ENCODE measurements around the gene LRRC4. TPM values are rescaled to one million over a fixed set of nuclear protein-coding genes. Genes with fewer than 3 reads are reported as not detected.

The LRRC4 gene
- total and polyA plus RNA-seq, 5 donors from 2014 or later = 0.06 TPM; not detected in 4

DNA sequence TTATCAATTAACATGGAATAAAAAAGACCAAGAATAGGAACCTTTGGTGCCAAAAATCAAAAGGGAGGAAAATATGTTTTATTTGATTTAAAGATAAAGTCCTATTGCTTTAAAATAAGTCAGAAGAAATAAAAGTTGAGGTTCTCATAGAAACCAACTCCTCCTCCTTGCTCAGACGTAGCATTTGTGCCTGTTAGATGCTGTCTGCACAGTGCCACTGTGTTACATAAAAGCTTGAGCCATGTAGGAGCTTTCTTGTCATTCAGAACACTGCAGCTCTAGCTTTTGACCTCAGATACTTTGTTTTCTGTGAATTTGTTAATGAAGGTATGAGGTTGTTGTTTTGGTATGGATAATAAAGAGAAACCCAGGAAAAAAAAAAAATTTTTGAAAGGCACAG is 50.3 kb downstream of the LRRC4 start:
- Histone ChIP-seq H3K4me1 (ENCODE audit: control insufficient read depth, insufficient read depth, low read length, poor library complexity, severe bottlenecking) (no peaks in the 10 kb centered on the region), H3K9me3 (ENCODE audit: control insufficient read depth in 2 of 2, low read length in 2 of 2) (peaks cover 8 to 12% of the 10 kb centered on the region in 2 experiments), H3K4me3 (ENCODE audit: low read depth, low read length) (no peak overlapping the region), H3K36me3 (ENCODE audit: control insufficient read depth, insufficient read depth, low read length) (peaks cover 18% of the 10 kb centered on the region), H3K27ac (ENCODE audit: insufficient read depth, low read length, poor library complexity, severe bottlenecking) (no peak overlapping the region), H3K27me3 (ENCODE audit: control insufficient read depth, insufficient read depth, low read length) (no peaks in the 10 kb centered on the region)
- H3K27me3 Mint-ChIP-seq = no peaks in the 10 kb centered on the region
- DNase-seq = no peak
- ATAC-seq (ENCODE audit: low read depth in 2 of 2) = no peak
- peaks cover 0 to 23% (median 9%) of the 10 kb centered on the region in 7 donors for H3K9me3 Mint-ChIP-seq
- peaks cover 7 to 23% (median 16%) of the 10 kb centered on the region in 4 donors for H3K4me1 Mint-ChIP-seq
- peaks cover 38% of the 10 kb centered on the region for H3K36me3 Mint-ChIP-seq
- H3K27ac Mint-ChIP-seq = no peak overlapping the region
- H3K4me3 Mint-ChIP-seq = no peak overlapping the region

DNA sequence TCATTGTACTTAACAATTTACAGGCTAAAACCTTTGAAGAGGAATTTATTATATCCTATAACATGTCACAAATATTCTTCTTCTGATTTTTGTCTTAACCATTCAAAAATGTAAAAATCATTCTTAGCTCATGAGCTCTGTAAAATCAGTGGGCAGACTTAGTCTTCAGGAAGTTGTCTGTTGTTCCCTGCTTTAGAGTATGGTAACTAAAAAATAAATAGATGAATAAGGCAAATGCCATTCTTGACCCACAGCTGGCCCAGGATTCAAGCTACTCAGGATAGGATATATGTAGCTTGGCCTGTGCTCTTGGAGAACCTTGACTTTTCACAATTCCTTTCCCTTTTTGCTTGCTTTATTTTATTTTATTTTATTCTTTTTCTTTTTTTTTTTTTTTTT is 51.5 kb downstream of the LRRC4 start:
- H3K4me1 Mint-ChIP-seq = peaks cover 5 to 24% (median 16%) of the 10 kb centered on the region in 4 donors
- Histone ChIP-seq H3K36me3 (ENCODE audit: control insufficient read depth, insufficient read depth, low read length) (peaks cover 18% of the 10 kb centered on the region), H3K4me3 (ENCODE audit: low read depth, low read length) (no peak overlapping the region), H3K4me1 (ENCODE audit: control insufficient read depth, insufficient read depth, low read length, poor library complexity, severe bottlenecking) (no peaks in the 10 kb centered on the region), H3K27ac (ENCODE audit: insufficient read depth, low read length, poor library complexity, severe bottlenecking) (no peak overlapping the region), H3K27me3 (ENCODE audit: control insufficient read depth, insufficient read depth, low read length) (no peaks in the 10 kb centered on the region), H3K9me3 (ENCODE audit: control insufficient read depth in 2 of 2, low read length in 2 of 2) (peaks cover 8 to 12% of the 10 kb centered on the region in 2 experiments)
- H3K36me3 Mint-ChIP-seq = peaks cover 45% of the 10 kb centered on the region
- DNase-seq (no peak), ATAC-seq (ENCODE audit: low read depth in 2 of 2) (no peak)
- H3K4me3 Mint-ChIP-seq = no peak overlapping the region
- peaks cover 0 to 23% (median 9%) of the 10 kb centered on the region in 7 donors for H3K9me3 Mint-ChIP-seq
- no peak overlapping the region for H3K27ac Mint-ChIP-seq
- no peaks in the 10 kb centered on the region for H3K27me3 Mint-ChIP-seq

DNA sequence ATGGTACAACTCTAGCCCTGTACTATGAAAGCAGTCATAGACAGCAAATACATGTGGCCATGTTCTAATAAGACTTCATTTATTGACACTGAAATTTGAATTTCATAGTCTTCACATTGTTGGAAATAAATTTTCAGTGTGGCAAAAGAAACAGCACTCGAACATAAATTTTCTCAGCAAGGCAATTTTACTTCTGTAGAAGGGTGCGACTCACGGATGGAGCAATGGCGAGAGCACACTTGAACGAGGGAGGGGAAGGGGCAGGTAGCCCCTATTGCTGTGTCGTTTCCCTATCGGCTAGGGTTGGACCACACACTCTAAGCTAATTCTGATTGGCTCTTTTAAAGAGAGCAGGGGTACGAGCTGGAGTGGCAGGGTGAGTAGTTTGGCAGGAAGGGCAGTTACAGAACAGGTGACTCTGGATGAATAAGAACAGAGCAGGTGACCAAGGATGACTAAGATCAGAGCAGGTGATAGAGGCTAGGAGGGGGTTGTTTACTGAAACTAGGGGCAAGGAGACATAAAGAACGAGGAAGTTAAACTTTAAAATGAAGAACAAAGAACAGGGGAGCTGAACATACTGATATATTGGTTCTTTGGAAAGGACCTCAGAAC is 52.0 kb downstream of the LRRC4 start:
- peaks cover 8 to 12% of the 10 kb centered on the region in 2 experiments for H3K9me3 ChIP-seq (ENCODE audit: control insufficient read depth in 2 of 2, low read length in 2 of 2)
- no peak overlapping the region for H3K27ac ChIP-seq (ENCODE audit: insufficient read depth, low read length, poor library complexity, severe bottlenecking)
- no peak overlapping the region for H3K4me3 ChIP-seq (ENCODE audit: low read depth, low read length)
- Mint-ChIP-seq H3K4me3 (no peak overlapping the region), H3K9me3 (peaks cover 0 to 23% (median 9%) of the 10 kb centered on the region in 7 donors), H3K4me1 (peaks cover 5 to 24% (median 17%) of the 10 kb centered on the region in 4 donors), H3K27ac (peak overlapping the region in 2 of 3 donors; percentile 23 to 37), H3K27me3 (no peaks in the 10 kb centered on the region), H3K36me3 (peaks cover 50% of the 10 kb centered on the region)
- peaks cover 18% of the 10 kb centered on the region for H3K36me3 ChIP-seq (ENCODE audit: control insufficient read depth, insufficient read depth, low read length)
- ATAC-seq (ENCODE audit: low read depth in 2 of 2) (no peak), DNase-seq (no peak)
- no peaks in the 10 kb centered on the region for H3K27me3 ChIP-seq (ENCODE audit: control insufficient read depth, insufficient read depth, low read length)
- H3K4me1 ChIP-seq (ENCODE audit: control insufficient read depth, insufficient read depth, low read length, poor library complexity, severe bottlenecking) = no peaks in the 10 kb centered on the region

DNA sequence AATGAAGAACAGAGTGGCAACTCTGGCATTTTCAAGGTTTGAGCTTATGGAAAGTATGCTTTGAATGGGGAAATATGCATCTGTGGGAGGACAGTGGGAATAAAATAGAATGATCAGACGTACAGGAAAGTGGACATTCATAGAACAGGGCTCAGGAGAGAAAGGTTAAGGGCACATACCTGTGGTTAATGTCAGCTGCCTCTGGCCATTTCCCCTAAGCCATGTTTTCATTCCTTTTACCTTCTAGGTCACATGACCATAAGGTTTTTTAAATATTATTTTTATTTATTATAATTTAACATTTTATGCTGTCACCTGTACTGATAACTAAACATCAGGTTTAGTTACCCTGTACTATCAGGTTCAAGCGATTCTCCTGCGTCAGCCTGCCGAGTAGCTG is 52.8 kb downstream of the LRRC4 start:
- ATAC-seq (ENCODE audit: low read depth in 2 of 2) = no peak
- Histone ChIP-seq H3K4me1 (ENCODE audit: control insufficient read depth, insufficient read depth, low read length, poor library complexity, severe bottlenecking) (no peaks in the 10 kb centered on the region), H3K36me3 (ENCODE audit: control insufficient read depth, insufficient read depth, low read length) (peaks cover 18% of the 10 kb centered on the region), H3K9me3 (ENCODE audit: control insufficient read depth in 2 of 2, low read length in 2 of 2) (peaks cover 8 to 12% of the 10 kb centered on the region in 2 experiments), H3K27me3 (ENCODE audit: control insufficient read depth, insufficient read depth, low read length) (no peaks in the 10 kb centered on the region), H3K4me3 (ENCODE audit: low read depth, low read length) (no peak overlapping the region), H3K27ac (ENCODE audit: insufficient read depth, low read length, poor library complexity, severe bottlenecking) (no peak overlapping the region)
- no peak overlapping the region for H3K27ac Mint-ChIP-seq
- no peak for DNase-seq
- peaks cover 0 to 23% (median 9%) of the 10 kb centered on the region in 7 donors for H3K9me3 Mint-ChIP-seq
- H3K27me3 Mint-ChIP-seq = no peaks in the 10 kb centered on the region
- H3K4me3 Mint-ChIP-seq = no peak overlapping the region
- peaks cover 5 to 24% (median 15%) of the 10 kb centered on the region in 4 donors for H3K4me1 Mint-ChIP-seq
- H3K36me3 Mint-ChIP-seq = peaks cover 56% of the 10 kb centered on the region

Other genes starting within 250 kb of the LRRC4 start
- gene LEP, start 209.8 kb upstream of the LRRC4 start, total RNA-seq = not detected
- gene LEP, start 209.8 kb upstream of the LRRC4 start, polyA plus RNA-seq = not detected